Coronary artery (tissue), 2 donors: Measurements from ENCODE around the gene LUC7L.
"Not testable (repeated sequence)": the region's sequence is repeated elsewhere in the genome, so short reads cannot be mapped to it uniquely, and the experiment has no call there.

ENCODE experiments used
- DNase-seq: peaks from one replicate; pipeline ENCODE4 v3.0.0-alpha.2; 2017; ENCODE audit warnings: low spot score
- H3K27ac ChIP-seq, 2 donors: fragments of 200-600 bp; sonication (generic); one replicate each; pipeline ENCODE4 v1.5.1; 2016 to 2019
- H3K4me3 ChIP-seq: fragments of 200-600 bp; sonication (generic); 2 replicates; pipeline ENCODE4 v1.5.1; 2016; ENCODE audit warnings: mild to moderate bottlenecking, moderate library complexity
- CTCF ChIP-seq: fragments of 200-600 bp; sonication (generic); IDR thresholded peaks from one replicate; pipeline ENCODE4 v1.5.1; 2019; ENCODE audit warnings: antibody characterized with exemption

The LUC7L gene

GRCh38 chr16:272633-273546 is 43.6 kb upstream of the LUC7L start:
- H3K27ac ChIP-seq = no peak overlapping the region
- H3K4me3 ChIP-seq = no peak overlapping the region
- no peak for TF ChIP-seq CTCF
- no peak for DNase-seq

- DNase-seq = no peak
- Histone ChIP-seq H3K4me3 (no peak overlapping the region), H3K27ac (no peak overlapping the region)
- TF ChIP-seq CTCF = no peak
These were observed 41.4 kb upstream of the LUC7L start for GRCh38 chr16:270381-271255.

- no peak for DNase-seq
- Histone ChIP-seq H3K4me3 (no peak overlapping the region), H3K27ac (no peak overlapping the region)
- no peak for TF ChIP-seq CTCF
These were observed 40.0 kb upstream of the LUC7L start for GRCh38 chr16:269061-269796.

- no peak for TF ChIP-seq CTCF
- Histone ChIP-seq H3K4me3 (no peak overlapping the region), H3K27ac (no peak overlapping the region)
- DNase-seq = no peak
These were observed 39.1 kb upstream of the LUC7L start for GRCh38 chr16:268141-269053.

GRCh38 chr16:267562-267961 is 38.3 kb upstream of the LUC7L start:
- DNase-seq, H3K27ac ChIP-seq, H3K4me3 ChIP-seq: not testable (repeated sequence)

GRCh38 chr16:266258-267164 is 37.3 kb upstream of the LUC7L start:
- no peak for TF ChIP-seq CTCF
- H3K27ac ChIP-seq = no peak overlapping the region
- no peak for DNase-seq
- H3K4me3 ChIP-seq = no peak overlapping the region
